ENCODE results near the gene PRKD3. TPM values are rescaled to one million over a fixed set of nuclear protein-coding genes. Genes with fewer than 3 reads are reported as not detected.
A peak's percentile ranks its signal among the peaks of the same experiment; 100 is the strongest.

PRKD3 gene
- total RNA-seq, 1 donor from 2014 or later: 50.1 TPM

DNA sequence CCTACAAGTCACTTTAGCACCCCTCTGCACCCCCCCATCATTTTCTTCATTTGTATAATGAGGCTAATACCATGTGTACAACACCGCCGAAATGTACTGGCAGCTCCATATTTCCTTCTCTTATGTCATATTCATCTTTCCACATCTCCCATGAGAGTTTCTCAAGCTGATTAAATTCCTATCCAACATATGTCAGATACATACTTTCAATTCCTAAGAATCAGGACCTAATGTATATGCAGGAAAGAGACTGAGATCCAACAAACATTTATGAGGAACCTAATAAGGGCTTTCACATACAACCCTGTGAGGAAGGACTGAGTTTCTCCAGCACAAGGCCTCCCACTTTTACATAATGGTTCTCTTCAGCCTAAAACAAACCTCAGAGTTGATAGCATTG lies 41.9 kb downstream of the PRKD3 start:
- no peak overlapping the region for H3K4me3 Mint-ChIP-seq (ENCODE audit: unreplicated experiment)
- DNase-seq (ENCODE audit: extremely low spot score, unreplicated experiment): no peak
- H3K27me3 Mint-ChIP-seq (ENCODE audit: unreplicated experiment): no peaks in the 10 kb centered on the region
- H3K9me3 Mint-ChIP-seq (ENCODE audit: unreplicated experiment): no peaks in the 10 kb centered on the region
- peak overlapping the region; percentile 77 for H3K27ac Mint-ChIP-seq (ENCODE audit: unreplicated experiment)
- H3K4me1 Mint-ChIP-seq (ENCODE audit: unreplicated experiment): peaks cover 31% of the 10 kb centered on the region
- peaks cover 33% of the 10 kb centered on the region for H3K36me3 Mint-ChIP-seq (ENCODE audit: unreplicated experiment)
- TF ChIP-seq, protein P1, sequence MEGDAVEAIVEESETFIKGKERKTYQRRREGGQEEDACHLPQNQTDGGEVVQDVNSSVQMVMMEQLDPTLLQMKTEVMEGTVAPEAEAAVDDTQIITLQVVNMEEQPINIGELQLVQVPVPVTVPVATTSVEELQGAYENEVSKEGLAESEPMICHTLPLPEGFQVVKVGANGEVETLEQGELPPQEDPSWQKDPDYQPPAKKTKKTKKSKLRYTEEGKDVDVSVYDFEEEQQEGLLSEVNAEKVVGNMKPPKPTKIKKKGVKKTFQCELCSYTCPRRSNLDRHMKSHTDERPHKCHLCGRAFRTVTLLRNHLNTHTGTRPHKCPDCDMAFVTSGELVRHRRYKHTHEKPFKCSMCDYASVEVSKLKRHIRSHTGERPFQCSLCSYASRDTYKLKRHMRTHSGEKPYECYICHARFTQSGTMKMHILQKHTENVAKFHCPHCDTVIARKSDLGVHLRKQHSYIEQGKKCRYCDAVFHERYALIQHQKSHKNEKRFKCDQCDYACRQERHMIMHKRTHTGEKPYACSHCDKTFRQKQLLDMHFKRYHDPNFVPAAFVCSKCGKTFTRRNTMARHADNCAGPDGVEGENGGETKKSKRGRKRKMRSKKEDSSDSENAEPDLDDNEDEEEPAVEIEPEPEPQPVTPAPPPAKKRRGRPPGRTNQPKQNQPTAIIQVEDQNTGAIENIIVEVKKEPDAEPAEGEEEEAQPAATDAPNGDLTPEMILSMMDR (IDR thresholded peaks at IDR 0.05): no peak

DNA sequence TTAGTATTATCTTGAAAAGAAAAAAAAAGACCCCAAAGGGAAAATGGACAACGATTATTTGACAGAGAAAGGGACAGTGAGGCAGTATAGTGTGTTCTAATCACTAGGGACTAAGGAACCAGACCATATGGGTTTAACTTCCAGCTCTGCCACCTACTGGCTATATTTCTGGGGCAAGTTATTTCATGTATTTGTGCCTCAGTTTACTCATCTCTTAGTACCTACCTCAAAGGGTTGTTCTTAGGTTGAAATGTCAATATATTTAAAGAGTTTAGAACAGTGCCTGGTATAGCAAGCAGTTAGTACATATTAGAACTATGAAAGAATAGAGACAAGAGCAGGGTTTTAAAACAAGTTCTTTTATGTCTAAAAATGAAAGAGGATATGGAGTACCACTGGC lies 42.7 kb downstream of the PRKD3 start:
- peaks cover 32% of the 10 kb centered on the region for H3K36me3 Mint-ChIP-seq (ENCODE audit: unreplicated experiment)

GRCh38 chr2:37276291-37276690 lies 48.3 kb downstream of the PRKD3 start:
- Mint-ChIP-seq H3K4me3 (ENCODE audit: unreplicated experiment) (no peak overlapping the region), H3K9me3 (ENCODE audit: unreplicated experiment) (no peaks in the 10 kb centered on the region), H3K27me3 (ENCODE audit: unreplicated experiment) (no peaks in the 10 kb centered on the region), H3K27ac (ENCODE audit: unreplicated experiment) (no peak overlapping the region), H3K4me1 (ENCODE audit: unreplicated experiment) (no peaks in the 10 kb centered on the region), H3K36me3 (ENCODE audit: unreplicated experiment) (peaks cover 42% of the 10 kb centered on the region)
- TF ChIP-seq, protein P1 (IDR thresholded peaks at IDR 0.05): no peak
- DNase-seq (ENCODE audit: extremely low spot score, unreplicated experiment): no peak

More for the DNA sequence above, 42.7 kb downstream of the PRKD3 start:
- DNase-seq (ENCODE audit: extremely low spot score, unreplicated experiment): no peak
- Mint-ChIP-seq H3K4me1 (ENCODE audit: unreplicated experiment) (peaks cover 31% of the 10 kb centered on the region), H3K4me3 (ENCODE audit: unreplicated experiment) (no peak overlapping the region), H3K9me3 (ENCODE audit: unreplicated experiment) (no peaks in the 10 kb centered on the region), H3K27me3 (ENCODE audit: unreplicated experiment) (no peaks in the 10 kb centered on the region), H3K27ac (ENCODE audit: unreplicated experiment) (no peak overlapping the region)
- TF ChIP-seq, protein P1 (IDR thresholded peaks at IDR 0.05): peak; percentile 10

Other genes starting within 250 kb of the PRKD3 start
- gene HEATR5B, start 240.5 kb downstream of the PRKD3 start, total RNA-seq: 18.1 and 19.0 TPM in 2 replicates
- gene GPATCH11, start 240.3 kb downstream of the PRKD3 start, total RNA-seq: 8.1 and 9.3 TPM in 2 replicates
- gene EIF2AK2, start 167.9 kb downstream of the PRKD3 start, total RNA-seq: 48.7 and 49.7 TPM in 2 replicates
- not detected in 2 replicates for gene SULT6B1, start 136.2 kb downstream of the PRKD3 start, total RNA-seq
- not detected in 2 replicates for gene CEBPZOS, start 128.3 kb downstream of the PRKD3 start, total RNA-seq
- gene CEBPZ, start 93.2 kb downstream of the PRKD3 start, total RNA-seq: 28.2 and 34.1 TPM in 2 replicates
- gene NDUFAF7, start 93.2 kb downstream of the PRKD3 start, total RNA-seq: 17.8 and 17.9 TPM in 2 replicates
- gene QPCT, start 19.8 kb upstream of the PRKD3 start, total RNA-seq: not detected in 2 replicates